GM12878 (cell line): ENCODE data around the gene DCAF4.

Experiments
- BMI1 ChIP-seq: fragments of 450-650 bp; IDR thresholded peaks from 2 replicates; pipeline ENCODE4 v1.6.1; 2016; ENCODE audit warnings: mild to moderate bottlenecking, moderate library complexity, borderline replicate concordance
- CHD4 ChIP-seq: fragments of 200-600 bp; sonication (generic); IDR thresholded peaks from 2 replicates; pipeline ENCODE4 v1.6.1; 2016; ENCODE audit warnings: mild to moderate bottlenecking
- NBN ChIP-seq: fragments of 450-650 bp; IDR thresholded peaks from 2 replicates; pipeline ENCODE4 v1.6.1; 2016
- POLR2A ChIP-seq: IDR thresholded peaks from 2 replicates; pipeline ENCODE4 v1.6.1; 2011; ENCODE audit warnings: low read depth, mild to moderate bottlenecking, low read length
- TAF1 ChIP-seq: IDR thresholded peaks from 2 replicates; pipeline ENCODE4 v1.6.1; 2011; ENCODE audit warnings: mild to moderate bottlenecking, low read depth, low read length, borderline replicate concordance
- ZNF274 ChIP-seq: IDR thresholded peaks from one replicate; pipeline ENCODE4 v1.8.0; 2011; ENCODE audit not compliant: insufficient read length, insufficient read depth

GRCh38 chr14:72978856-72979255, 52.6 kb downstream of the DCAF4 start:
- no peak for TF ChIP-seq BMI1
- TF ChIP-seq ZNF274, result no peak
- TF ChIP-seq TAF1, result no peak
- no peak for TF ChIP-seq POLR2A
- no peak for TF ChIP-seq CHD4
- TF ChIP-seq NBN, result no peak
